Uterus (tissue), 2 donors: ENCODE results near the gene HAVCR2.

ENCODE experiments used
- POLR2A ChIP-seq, 2 donors: fragments of 450-650 bp; IDR thresholded peaks; one replicate each; pipeline ENCODE4 v1.6.1; 2016; ENCODE audit warnings: antibody characterized with exemption in 2 of 2, mild to moderate bottlenecking in 1 of 2, moderate library complexity in 1 of 2
- TF ChIP-seq, protein P1 (sequence below), 4 experiments: fragments of 200-600 bp in 2 of 4; fragments of 450-650 bp in 2 of 4; sonication (generic) in 2 of 4; IDR thresholded peaks; one replicate each; pipeline ENCODE4 v1.5.1; 2016 to 2019; ENCODE audit warnings: antibody characterized with exemption in 4 of 4, mild to moderate bottlenecking in 2 of 4, moderate library complexity in 1 of 4

DNA sequence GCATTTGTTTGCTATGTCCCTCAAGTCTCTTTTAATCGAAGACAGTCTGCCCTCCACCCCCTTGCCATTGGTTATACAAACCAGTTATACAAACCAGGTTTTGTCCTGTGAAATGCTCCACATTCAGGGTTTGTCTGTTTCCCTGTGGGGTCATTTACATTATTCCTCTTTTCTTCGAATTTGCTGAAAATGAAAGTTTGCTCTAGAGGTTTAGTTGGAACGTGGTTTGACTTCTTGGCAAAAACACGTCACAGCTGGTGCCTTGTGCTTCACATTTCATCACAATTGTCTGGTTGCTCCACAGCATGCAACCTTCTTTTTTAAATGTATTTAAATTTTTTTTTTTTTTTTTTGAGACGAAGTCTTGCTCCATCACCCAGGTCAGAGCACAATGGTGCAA is 4.2 kb upstream of the HAVCR2 start:
- TF ChIP-seq, protein P1, sequence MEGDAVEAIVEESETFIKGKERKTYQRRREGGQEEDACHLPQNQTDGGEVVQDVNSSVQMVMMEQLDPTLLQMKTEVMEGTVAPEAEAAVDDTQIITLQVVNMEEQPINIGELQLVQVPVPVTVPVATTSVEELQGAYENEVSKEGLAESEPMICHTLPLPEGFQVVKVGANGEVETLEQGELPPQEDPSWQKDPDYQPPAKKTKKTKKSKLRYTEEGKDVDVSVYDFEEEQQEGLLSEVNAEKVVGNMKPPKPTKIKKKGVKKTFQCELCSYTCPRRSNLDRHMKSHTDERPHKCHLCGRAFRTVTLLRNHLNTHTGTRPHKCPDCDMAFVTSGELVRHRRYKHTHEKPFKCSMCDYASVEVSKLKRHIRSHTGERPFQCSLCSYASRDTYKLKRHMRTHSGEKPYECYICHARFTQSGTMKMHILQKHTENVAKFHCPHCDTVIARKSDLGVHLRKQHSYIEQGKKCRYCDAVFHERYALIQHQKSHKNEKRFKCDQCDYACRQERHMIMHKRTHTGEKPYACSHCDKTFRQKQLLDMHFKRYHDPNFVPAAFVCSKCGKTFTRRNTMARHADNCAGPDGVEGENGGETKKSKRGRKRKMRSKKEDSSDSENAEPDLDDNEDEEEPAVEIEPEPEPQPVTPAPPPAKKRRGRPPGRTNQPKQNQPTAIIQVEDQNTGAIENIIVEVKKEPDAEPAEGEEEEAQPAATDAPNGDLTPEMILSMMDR (IDR thresholded peaks at IDR 0.05), result no peak
- TF ChIP-seq POLR2A (IDR thresholded peaks at IDR 0.05), result no peak
